Thyroid gland (tissue), 4 donors: ENCODE data around the gene LDB2.

Experiments used
- CTCF ChIP-seq, 6 experiments: fragments of 200-600 bp in 3 of 6; fragments of 450-650 bp in 3 of 6; sonication (generic) in 3 of 6; IDR thresholded peaks; one replicate each; pipeline ENCODE4 v1.5.1; 2016 to 2019; ENCODE audit warnings: antibody characterized with exemption in 6 of 6, mild to moderate bottlenecking in 2 of 6, inconsistent platforms in 1 of 6, moderate library complexity in 1 of 6
- POLR2A ChIP-seq, 2 donors: fragments of 450-650 bp; IDR thresholded peaks; one replicate each; pipeline ENCODE4 v1.6.1; 2017; ENCODE audit warnings: antibody characterized with exemption in 2 of 2, mild to moderate bottlenecking in 2 of 2, moderate library complexity in 1 of 2

- no peak for TF ChIP-seq POLR2A (IDR thresholded peaks at IDR 0.05)
- TF ChIP-seq CTCF (IDR thresholded peaks at IDR 0.05): no peak
These were observed 413.7 kb downstream of the LDB2 start for GRCh38 chr4:16484711-16485110.
